Colon (tissue), 2 donors: ENCODE measurements around the gene ACAD8.

ENCODE experiments used
- FAIRE-seq: peaks from 2 replicates; lab custom pipeline; 2012; peaks lifted over from hg19 to GRCh38; lab: Jason Lieb, UNC
- donor health status: control.
- donor health status: control.

Gene ACAD8

GRCh38 chr11:134290646-134291045, 37.3 kb downstream of the ACAD8 start:
- no peak for FAIRE-seq

GRCh38 chr11:134291196-134291595, 37.8 kb downstream of the ACAD8 start:
- no peak for FAIRE-seq

- no peak for FAIRE-seq
Observed at GRCh38 chr11:134292661-134293060, 39.3 kb downstream of the ACAD8 start.

- no peak for FAIRE-seq
Observed at GRCh38 chr11:134293119-134294113, 40.0 kb downstream of the ACAD8 start.

GRCh38 chr11:134294664-134295063, 41.3 kb downstream of the ACAD8 start:
- FAIRE-seq = no peak

- FAIRE-seq = no peak
Observed at GRCh38 chr11:134312223-134312622, 58.9 kb downstream of the ACAD8 start.

- FAIRE-seq = no peak
Observed at GRCh38 chr11:134312807-134313206, 59.4 kb downstream of the ACAD8 start.

- FAIRE-seq = no peak
Observed at GRCh38 chr11:134313379-134313778, 60.0 kb downstream of the ACAD8 start.

- no peak for FAIRE-seq
Observed at GRCh38 chr11:134313821-134314607, 60.6 kb downstream of the ACAD8 start.
